Measurements from ENCODE around the gene LTB4R2.

DNA sequence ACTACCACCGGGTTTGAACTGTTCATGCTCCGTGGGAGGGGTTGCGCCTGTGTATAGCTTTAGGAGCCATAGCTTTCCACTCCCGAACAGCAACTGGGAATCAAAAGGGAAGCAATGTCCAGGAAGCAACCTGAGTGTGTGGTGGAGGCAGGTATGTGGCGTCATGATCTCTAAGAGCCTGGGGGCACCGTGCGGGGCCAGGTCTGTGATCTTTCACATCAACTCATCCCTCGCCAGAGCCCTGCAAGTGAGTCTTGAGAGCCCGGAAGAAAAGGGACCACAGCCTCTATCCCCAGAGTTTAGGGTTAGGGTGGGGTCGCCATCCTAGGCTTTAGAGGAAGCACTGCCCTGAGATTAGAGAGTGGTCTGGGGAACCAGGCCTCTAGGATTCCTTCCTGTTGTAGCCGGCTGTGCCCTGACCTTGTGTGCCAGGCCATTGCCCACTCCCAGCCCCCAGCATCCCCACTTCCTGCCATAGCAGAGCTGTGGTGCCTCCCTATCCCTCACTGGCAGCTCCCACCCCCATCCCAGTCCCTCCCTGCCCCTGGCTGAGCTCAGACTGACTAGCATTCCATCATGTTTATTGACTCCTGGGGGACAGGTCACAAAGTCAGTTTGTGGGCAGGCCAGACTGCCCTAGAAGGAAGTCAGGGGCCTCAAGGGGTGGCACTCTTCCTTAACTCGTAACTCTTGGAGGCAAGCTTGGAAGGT lies 25.7 kb downstream of the LTB4R2 start:
- TF ChIP-seq, protein P1, sequence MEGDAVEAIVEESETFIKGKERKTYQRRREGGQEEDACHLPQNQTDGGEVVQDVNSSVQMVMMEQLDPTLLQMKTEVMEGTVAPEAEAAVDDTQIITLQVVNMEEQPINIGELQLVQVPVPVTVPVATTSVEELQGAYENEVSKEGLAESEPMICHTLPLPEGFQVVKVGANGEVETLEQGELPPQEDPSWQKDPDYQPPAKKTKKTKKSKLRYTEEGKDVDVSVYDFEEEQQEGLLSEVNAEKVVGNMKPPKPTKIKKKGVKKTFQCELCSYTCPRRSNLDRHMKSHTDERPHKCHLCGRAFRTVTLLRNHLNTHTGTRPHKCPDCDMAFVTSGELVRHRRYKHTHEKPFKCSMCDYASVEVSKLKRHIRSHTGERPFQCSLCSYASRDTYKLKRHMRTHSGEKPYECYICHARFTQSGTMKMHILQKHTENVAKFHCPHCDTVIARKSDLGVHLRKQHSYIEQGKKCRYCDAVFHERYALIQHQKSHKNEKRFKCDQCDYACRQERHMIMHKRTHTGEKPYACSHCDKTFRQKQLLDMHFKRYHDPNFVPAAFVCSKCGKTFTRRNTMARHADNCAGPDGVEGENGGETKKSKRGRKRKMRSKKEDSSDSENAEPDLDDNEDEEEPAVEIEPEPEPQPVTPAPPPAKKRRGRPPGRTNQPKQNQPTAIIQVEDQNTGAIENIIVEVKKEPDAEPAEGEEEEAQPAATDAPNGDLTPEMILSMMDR (IDR thresholded peaks at IDR 0.05): no peak
- TF ChIP-seq POLR2A (IDR thresholded peaks at IDR 0.05) (no peak), POLR2AphosphoS5 (IDR thresholded peaks at IDR 0.05) (peak in 1 of 2 donors; percentile 51), EP300 (IDR thresholded peaks at IDR 0.05) (peak in 2 of 4 donors; percentile 13 to 24)
